Measurements from ENCODE around the gene ERICH3.

The ERICH3 gene

DNA sequence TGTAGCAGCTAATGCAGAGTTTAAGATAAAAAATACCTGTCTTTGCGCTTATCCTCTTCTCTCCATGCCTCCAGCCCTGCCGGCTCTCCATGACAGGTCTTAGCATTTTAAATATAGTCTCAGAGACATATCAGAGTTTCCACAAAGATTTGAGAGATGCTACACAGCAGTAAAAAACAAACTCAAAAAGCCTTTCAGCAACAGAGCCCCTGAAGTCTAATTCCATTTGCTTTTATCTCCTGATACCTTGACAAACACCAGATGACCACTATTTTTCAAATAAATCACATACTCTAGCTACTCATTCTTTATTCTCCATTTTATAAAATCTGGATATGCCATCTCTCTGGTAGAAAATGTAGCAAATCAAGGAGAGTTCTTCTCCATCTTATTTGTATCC, 81.6 kb downstream of the ERICH3 start:
- H3K36me3 ChIP-seq (ENCODE audit: insufficient read depth, low read length), result no peaks in the 10 kb centered on the region
- TF ChIP-seq FOXP2 (optimal IDR thresholded peaks at IDR 0.05; ENCODE audit: control extremely low read depth, extremely low read length, insufficient read depth) (no peak), POLR2AphosphoS5 (IDR thresholded peaks at IDR 0.05; ENCODE audit: borderline replicate concordance, low read depth, low read length) (no peak), EZH2 (IDR thresholded peaks at IDR 0.05) (no peak)
- no peak for DNase-seq (ENCODE audit: low read depth, low spot score)
- no peak overlapping the region for H3K27ac ChIP-seq
- H3K4me3 ChIP-seq, result no peak overlapping the region
- no peak overlapping the region for H3K9ac ChIP-seq (ENCODE audit: insufficient read length)
- no peaks in the 10 kb centered on the region for H3K9me3 ChIP-seq (ENCODE audit: low read depth, low read length)

DNA sequence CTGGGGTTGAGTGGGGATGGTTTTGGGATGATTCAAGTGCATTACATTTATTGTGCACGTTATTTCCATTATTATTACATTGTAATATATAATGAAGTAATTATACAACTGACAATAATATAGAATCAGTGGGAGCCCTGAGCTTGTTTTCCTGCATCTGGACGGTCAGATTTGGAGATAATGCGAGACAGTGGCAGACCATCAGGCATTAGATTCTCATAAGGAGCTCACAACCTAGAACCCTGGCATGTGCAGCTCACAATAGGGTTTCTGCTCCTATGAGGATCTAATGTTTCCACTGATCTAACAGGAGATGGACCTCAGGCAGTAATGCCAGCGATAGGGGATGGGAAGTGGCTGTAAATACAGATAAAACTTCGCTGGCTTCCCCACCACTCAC, 83.3 kb downstream of the ERICH3 start:
- no peak overlapping the region for H3K4me3 ChIP-seq
- DNase-seq (ENCODE audit: low read depth, low spot score), result no peak
- H3K27ac ChIP-seq, result no peak overlapping the region
- no peaks in the 10 kb centered on the region for H3K9me3 ChIP-seq (ENCODE audit: low read depth, low read length)
- H3K9ac ChIP-seq (ENCODE audit: insufficient read length), result no peak overlapping the region
- TF ChIP-seq POLR2AphosphoS5 (IDR thresholded peaks at IDR 0.05; ENCODE audit: borderline replicate concordance, low read depth, low read length), result no peak
- no peak for TF ChIP-seq EZH2 (IDR thresholded peaks at IDR 0.05)
- TF ChIP-seq FOXP2 (optimal IDR thresholded peaks at IDR 0.05; ENCODE audit: control extremely low read depth, extremely low read length, insufficient read depth), result no peak
- H3K36me3 ChIP-seq (ENCODE audit: insufficient read depth, low read length), result no peaks in the 10 kb centered on the region

DNA sequence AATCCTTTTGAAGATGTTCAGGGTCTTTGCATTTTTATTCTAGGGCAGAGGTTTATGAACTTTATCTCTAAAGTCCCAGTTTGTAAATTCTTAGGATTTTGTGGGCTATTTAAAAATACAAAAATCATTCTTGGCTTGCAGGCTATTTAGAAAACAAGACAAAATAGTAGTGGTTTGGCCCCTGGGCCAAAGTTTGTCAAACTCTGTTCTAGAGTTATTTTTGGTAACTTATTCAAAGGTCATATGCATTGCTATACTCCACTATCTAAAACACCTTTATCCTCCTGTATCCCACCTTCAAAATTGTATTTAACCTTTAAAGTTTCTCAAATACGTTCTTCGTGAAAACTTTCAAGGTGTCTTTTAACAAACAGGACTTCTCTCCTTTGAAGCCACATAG, 85.7 kb downstream of the ERICH3 start:
- no peak for DNase-seq (ENCODE audit: low read depth, low spot score)
- Histone ChIP-seq H3K9me3 (ENCODE audit: low read depth, low read length) (no peaks in the 10 kb centered on the region), H3K27ac (no peak overlapping the region), H3K36me3 (ENCODE audit: insufficient read depth, low read length) (no peaks in the 10 kb centered on the region), H3K9ac (ENCODE audit: insufficient read length) (no peak overlapping the region), H3K4me3 (no peak overlapping the region)
- TF ChIP-seq EZH2 (IDR thresholded peaks at IDR 0.05), result no peak

DNA sequence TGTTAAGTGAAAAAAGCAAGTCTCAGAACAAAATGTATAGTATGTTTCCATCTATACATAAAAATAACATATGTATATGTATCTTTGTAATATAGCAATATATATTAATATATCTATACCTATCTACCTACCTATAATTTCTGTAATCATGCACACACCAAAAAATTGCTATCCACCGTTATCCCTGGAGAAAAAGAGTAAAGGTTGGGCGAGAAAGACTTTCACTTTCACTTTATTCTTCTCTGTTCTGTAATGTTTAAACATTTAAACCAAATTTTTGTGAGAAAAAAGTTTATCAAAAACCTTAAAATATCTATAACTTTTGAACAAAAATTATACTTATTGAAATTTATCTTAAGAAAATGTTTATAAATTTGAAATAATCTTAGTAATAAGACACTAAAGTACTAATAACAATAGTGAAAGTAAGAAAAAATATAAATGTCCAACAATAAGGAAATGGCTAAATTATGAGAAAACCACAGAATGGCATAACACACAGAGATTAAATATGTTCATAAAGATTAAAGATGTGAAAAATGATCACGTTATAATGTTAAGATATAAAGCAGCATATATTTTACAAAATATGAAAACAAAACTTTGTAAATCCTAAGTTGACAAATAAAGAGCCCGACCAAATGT, 87.2 kb downstream of the ERICH3 start:
- TF ChIP-seq FOXP2 (optimal IDR thresholded peaks at IDR 0.05; ENCODE audit: control extremely low read depth, extremely low read length, insufficient read depth) (no peak), EZH2 (IDR thresholded peaks at IDR 0.05) (no peak), POLR2AphosphoS5 (IDR thresholded peaks at IDR 0.05; ENCODE audit: borderline replicate concordance, low read depth, low read length) (no peak)
- no peaks in the 10 kb centered on the region for H3K9me3 ChIP-seq (ENCODE audit: low read depth, low read length)
- H3K4me3 ChIP-seq, result no peak overlapping the region
- H3K36me3 ChIP-seq (ENCODE audit: insufficient read depth, low read length), result no peaks in the 10 kb centered on the region
- H3K27ac ChIP-seq, result no peak overlapping the region
- H3K9ac ChIP-seq (ENCODE audit: insufficient read length), result no peak overlapping the region
- DNase-seq (ENCODE audit: low read depth, low spot score), result no peak

DNA sequence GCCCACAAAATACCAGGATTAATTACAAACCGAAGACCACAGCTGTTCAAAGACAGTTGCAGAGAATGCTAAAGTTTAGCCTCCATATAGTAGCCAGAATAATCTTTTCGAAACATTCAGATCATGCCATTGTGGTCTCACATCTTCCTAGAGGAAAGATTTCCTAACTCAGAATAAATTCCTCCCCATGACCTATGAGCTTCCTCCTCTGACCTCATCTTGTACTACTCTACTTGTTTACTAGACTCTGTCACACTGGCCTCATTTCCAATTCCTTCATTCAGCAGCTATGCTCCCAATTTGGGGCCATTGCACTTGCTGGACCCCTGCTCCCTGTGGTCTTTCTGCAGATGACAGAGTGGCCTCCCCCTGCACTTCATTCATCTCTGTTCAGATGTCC, 89.4 kb downstream of the ERICH3 start:
- H3K9me3 ChIP-seq (ENCODE audit: low read depth, low read length), result no peaks in the 10 kb centered on the region
- H3K36me3 ChIP-seq (ENCODE audit: insufficient read depth, low read length), result no peaks in the 10 kb centered on the region
- H3K9ac ChIP-seq (ENCODE audit: insufficient read length), result no peak overlapping the region
- no peak overlapping the region for H3K4me3 ChIP-seq
- no peak for DNase-seq (ENCODE audit: low read depth, low spot score)
- no peak overlapping the region for H3K27ac ChIP-seq
- TF ChIP-seq FOXP2 (optimal IDR thresholded peaks at IDR 0.05; ENCODE audit: control extremely low read depth, extremely low read length, insufficient read depth) (no peak), EZH2 (IDR thresholded peaks at IDR 0.05) (no peak), POLR2AphosphoS5 (IDR thresholded peaks at IDR 0.05; ENCODE audit: borderline replicate concordance, low read depth, low read length) (no peak)

- no peaks in the 10 kb centered on the region for H3K9me3 ChIP-seq (ENCODE audit: low read depth, low read length)
- DNase-seq (ENCODE audit: low read depth, low spot score), result no peak
- no peak overlapping the region for H3K4me3 ChIP-seq
- TF ChIP-seq EZH2 (IDR thresholded peaks at IDR 0.05), result no peak
- TF ChIP-seq FOXP2 (optimal IDR thresholded peaks at IDR 0.05; ENCODE audit: control extremely low read depth, extremely low read length, insufficient read depth), result no peak
- no peak for TF ChIP-seq POLR2AphosphoS5 (IDR thresholded peaks at IDR 0.05; ENCODE audit: borderline replicate concordance, low read depth, low read length)
- no peaks in the 10 kb centered on the region for H3K36me3 ChIP-seq (ENCODE audit: insufficient read depth, low read length)
- H3K27ac ChIP-seq, result no peak overlapping the region
- H3K9ac ChIP-seq (ENCODE audit: insufficient read length), result no peak overlapping the region
Measured at GRCh38 chr1:74583397-74583796, 90.2 kb downstream of the ERICH3 start.

- Histone ChIP-seq H3K36me3 (ENCODE audit: insufficient read depth, low read length) (no peaks in the 10 kb centered on the region), H3K9me3 (ENCODE audit: low read depth, low read length) (no peaks in the 10 kb centered on the region), H3K4me3 (no peak overlapping the region), H3K9ac (ENCODE audit: insufficient read length) (no peak overlapping the region), H3K27ac (no peak overlapping the region)
- TF ChIP-seq POLR2AphosphoS5 (IDR thresholded peaks at IDR 0.05; ENCODE audit: borderline replicate concordance, low read depth, low read length), result no peak
- TF ChIP-seq FOXP2 (optimal IDR thresholded peaks at IDR 0.05; ENCODE audit: control extremely low read depth, extremely low read length, insufficient read depth), result no peak
- no peak for TF ChIP-seq EZH2 (IDR thresholded peaks at IDR 0.05)
- DNase-seq (ENCODE audit: low read depth, low spot score), result no peak
Measured at GRCh38 chr1:74579425-74579824, 94.2 kb downstream of the ERICH3 start.

DNA sequence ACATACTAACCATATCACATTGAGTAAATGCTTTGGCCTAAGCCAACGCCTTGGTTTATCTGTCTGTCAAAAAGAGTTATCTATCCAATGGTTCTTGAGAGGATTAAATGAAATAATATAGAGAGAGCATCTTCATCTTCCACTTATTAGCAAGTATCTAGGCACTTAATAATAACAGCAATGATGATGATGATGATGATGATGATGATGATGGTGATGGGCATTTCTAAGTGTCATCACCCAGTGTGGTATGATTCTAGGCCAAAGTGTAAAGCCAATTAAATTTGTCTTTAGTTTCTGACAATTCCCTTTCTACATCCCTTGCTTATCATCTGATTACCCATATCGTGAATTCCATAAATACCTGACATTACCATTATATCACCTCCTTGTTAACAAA, 95.5 kb downstream of the ERICH3 start:
- Histone ChIP-seq H3K9ac (ENCODE audit: insufficient read length) (no peak overlapping the region), H3K27ac (no peak overlapping the region), H3K36me3 (ENCODE audit: insufficient read depth, low read length) (no peaks in the 10 kb centered on the region), H3K4me3 (no peak overlapping the region), H3K9me3 (ENCODE audit: low read depth, low read length) (no peaks in the 10 kb centered on the region)
- DNase-seq (ENCODE audit: low read depth, low spot score), result no peak
- TF ChIP-seq FOXP2 (optimal IDR thresholded peaks at IDR 0.05; ENCODE audit: control extremely low read depth, extremely low read length, insufficient read depth), result no peak
- no peak for TF ChIP-seq POLR2AphosphoS5 (IDR thresholded peaks at IDR 0.05; ENCODE audit: borderline replicate concordance, low read depth, low read length)
- TF ChIP-seq EZH2 (IDR thresholded peaks at IDR 0.05), result no peak

DNA sequence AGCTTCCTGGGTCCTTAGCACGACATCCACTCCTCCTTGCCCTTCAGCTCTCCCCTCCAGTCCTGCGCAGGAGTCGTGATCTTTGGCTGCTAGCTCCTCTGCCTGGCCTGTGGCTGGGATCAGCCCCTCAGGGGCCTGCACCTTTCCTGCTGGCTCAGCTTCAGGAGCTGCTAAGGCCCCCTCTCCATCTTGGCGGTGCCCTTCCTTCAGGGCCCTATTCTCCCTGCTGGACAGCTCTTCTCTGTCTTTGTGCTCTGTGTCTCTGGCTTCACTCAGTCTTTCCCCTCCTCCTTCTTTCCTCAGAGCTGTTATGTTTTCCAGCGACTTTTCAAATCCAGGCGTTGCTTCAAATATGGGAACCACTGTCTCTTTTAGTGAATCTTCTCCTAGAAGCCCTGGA, 101.7 kb downstream of the ERICH3 start:
- Histone ChIP-seq H3K36me3 (ENCODE audit: insufficient read depth, low read length) (no peaks in the 10 kb centered on the region), H3K9ac (ENCODE audit: insufficient read length) (no peak overlapping the region), H3K9me3 (ENCODE audit: low read depth, low read length) (no peaks in the 10 kb centered on the region), H3K27ac (no peak overlapping the region), H3K4me3 (no peak overlapping the region)
- no peak for DNase-seq (ENCODE audit: low read depth, low spot score)
- no peak for TF ChIP-seq EZH2 (IDR thresholded peaks at IDR 0.05)

All from SK-N-MC (cell line).